SIG-M5 (cell line): ENCODE measurements around the gene SH3TC1.

Source experiments
- DNase-seq: peaks from one replicate; lab custom pipeline; 2025; lab: John Stamatoyannopoulos, UW

Gene SH3TC1

GRCh38 chr4:8198906-8199593, at the start of gene SH3TC1:
SH3TC1 (plus strand) TSS chr4:8199290; CDS start chr4:8205195, 5,905 bp downstream.
- DNase-seq = no peak

- DNase-seq = no peak
These were observed 49.4 kb upstream of the SH3TC1 start for GRCh38 chr4:8149664-8150063.

GRCh38 chr4:8150152-8151090, 48.7 kb upstream of the SH3TC1 start:
- DNase-seq = no peak

GRCh38 chr4:8151165-8151650, 47.9 kb upstream of the SH3TC1 start:
- no peak for DNase-seq

GRCh38 chr4:8152090-8152864, 46.8 kb upstream of the SH3TC1 start:
- no peak for DNase-seq

GRCh38 chr4:8152865-8153257, 46.2 kb upstream of the SH3TC1 start:
- no peak for DNase-seq

GRCh38 chr4:8153441-8153840, 45.6 kb upstream of the SH3TC1 start:
- no peak for DNase-seq

- no peak for DNase-seq
These were observed 44.0 kb upstream of the SH3TC1 start for GRCh38 chr4:8155048-8155447.

- DNase-seq = no peak
These were observed 43.2 kb upstream of the SH3TC1 start for GRCh38 chr4:8155660-8156421.

- DNase-seq = no peak
These were observed 42.5 kb upstream of the SH3TC1 start for GRCh38 chr4:8156617-8157016.

- DNase-seq = no peak
These were observed 41.6 kb upstream of the SH3TC1 start for GRCh38 chr4:8157496-8157895.

GRCh38 chr4:8157944-8158709, 41.0 kb upstream of the SH3TC1 start:
- no peak for DNase-seq

GRCh38 chr4:8158710-8159536, 40.2 kb upstream of the SH3TC1 start, which contains the start of gene ABLIM2:
ABLIM2 (minus strand) TSS chr4:8158813; CDS start chr4:8158689, 124 bp downstream.
- DNase-seq = peak; percentile 64

- DNase-seq = no peak
These were observed 39.4 kb upstream of the SH3TC1 start for GRCh38 chr4:8159537-8160232.

GRCh38 chr4:8160233-8160560, 38.9 kb upstream of the SH3TC1 start:
- no peak for DNase-seq

GRCh38 chr4:8160572-8160971, 38.5 kb upstream of the SH3TC1 start:
- DNase-seq = no peak

- no peak for DNase-seq
These were observed 36.5 kb upstream of the SH3TC1 start for GRCh38 chr4:8162625-8163024.

- no peak for DNase-seq
These were observed 36.1 kb upstream of the SH3TC1 start for GRCh38 chr4:8163026-8163425.
